GM18867 (cell line): ENCODE data around the gene ANKRD44.
"Not testable (repeated sequence)": the region's sequence is repeated elsewhere in the genome, so short reads cannot be mapped to it uniquely, and the experiment has no call there.

Source experiments
- ATAC-seq: cut with Tn5 transposase; IDR thresholded peaks from one replicate; pipeline ENCODE4 v1.9.1; 2021; ENCODE audit warnings: mild to moderate bottlenecking, moderate library complexity; ENCODE audit not compliant: unreplicated experiment

ANKRD44 gene

DNA sequence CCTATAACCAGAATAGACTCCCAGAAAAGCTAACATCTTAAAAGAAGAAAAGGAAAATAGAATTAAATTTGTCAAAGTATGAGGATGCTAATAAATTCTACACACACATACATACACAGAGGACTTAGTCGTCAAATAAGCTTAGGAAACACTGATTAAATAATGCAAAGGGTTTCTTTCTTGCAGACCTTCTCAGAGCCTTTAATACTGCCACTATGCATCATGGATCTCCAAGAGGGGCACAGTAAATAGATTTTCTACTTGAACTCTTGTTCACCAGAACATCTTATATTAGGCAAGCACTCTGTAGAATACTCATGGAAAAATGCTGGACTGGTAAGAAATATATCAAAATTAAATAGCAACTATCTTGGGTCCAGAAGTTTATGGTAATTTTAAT lies 69.4 kb downstream of the ANKRD44 start:
- no peak for ATAC-seq

DNA sequence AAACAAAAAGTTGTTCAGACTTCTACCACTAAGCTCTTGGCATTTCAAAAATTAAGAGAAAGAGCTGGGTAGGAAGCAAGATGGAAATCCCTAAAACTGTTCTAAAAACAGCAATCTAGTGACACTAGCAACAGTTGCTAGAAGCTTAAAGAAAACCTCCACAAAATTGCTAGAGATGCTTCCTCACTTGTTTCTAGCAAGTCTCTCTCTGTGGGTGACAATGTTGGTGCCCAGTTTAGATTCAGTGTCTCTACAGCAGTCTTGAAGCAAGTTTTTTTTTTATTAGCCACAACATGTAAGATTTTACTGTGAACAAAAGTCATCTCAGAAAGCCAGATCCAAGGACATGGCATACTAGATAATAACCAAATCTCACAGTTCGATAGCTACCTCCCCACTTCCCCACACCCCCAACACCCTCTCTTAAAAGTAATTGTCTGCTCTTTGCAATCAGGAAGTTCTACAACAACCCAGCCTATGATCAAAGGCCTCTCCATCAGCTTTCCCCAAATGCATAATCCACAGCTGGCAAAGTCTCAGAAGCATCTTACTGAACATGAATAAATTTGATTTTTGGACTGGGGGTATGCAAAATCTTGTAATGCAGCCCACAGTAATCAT lies 70.0 kb downstream of the ANKRD44 start:
- no peak for ATAC-seq

DNA sequence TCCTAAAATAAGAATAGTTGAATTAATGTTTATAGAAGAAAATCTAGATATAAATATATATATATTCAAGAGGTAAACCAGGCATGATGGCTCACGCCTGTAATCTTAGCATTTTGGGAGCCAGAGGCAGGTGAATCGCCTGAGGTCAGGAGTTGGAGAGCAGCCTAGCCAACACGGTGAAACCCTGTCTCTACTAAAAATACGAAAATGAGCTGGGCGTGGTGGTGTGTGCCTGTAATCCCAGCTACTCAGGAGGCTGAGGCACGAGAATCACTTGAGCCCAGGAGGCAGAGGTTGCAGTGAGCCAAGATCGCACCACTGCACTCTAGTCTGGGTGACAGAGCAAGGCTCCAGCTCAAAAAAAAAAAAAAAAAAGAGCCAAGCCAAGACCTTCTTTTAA lies 70.6 kb downstream of the ANKRD44 start:
- not testable (repeated sequence) for ATAC-seq

DNA sequence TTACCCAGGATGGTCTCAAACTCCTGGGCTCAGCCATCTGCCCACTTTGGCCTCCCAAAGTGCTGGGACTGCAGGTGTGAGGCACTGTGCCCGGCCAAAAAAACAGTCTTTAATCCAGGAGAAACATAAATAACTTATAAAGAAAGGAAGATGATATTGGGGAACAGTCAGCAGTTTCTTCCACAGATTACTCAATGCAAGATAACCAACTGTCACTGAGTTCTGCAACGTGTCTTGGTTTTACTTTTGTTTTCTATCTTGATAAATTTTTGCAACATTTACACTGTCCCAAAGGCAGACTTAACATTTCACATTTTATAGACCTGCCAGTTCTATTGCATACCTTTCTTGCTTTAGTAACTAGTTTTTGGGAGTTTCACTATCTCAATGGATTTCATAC lies 71.1 kb downstream of the ANKRD44 start:
- peak; percentile 78 for ATAC-seq

DNA sequence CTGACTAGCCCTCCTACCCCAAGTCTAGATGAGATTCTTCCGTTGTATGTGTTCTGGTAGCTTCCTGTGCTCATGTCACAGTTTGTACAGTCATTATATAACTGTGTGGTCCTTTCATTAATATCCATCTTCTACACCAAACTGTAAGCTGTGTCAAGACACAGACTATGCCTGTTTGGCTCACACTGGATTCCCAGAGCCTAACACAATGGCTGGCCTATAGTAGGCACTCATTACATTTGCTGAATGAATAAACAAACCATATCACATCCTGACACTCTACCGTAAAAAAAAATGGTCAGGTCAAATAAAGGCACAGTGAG lies 72.6 kb downstream of the ANKRD44 start:
- ATAC-seq, result peak; percentile 48

DNA sequence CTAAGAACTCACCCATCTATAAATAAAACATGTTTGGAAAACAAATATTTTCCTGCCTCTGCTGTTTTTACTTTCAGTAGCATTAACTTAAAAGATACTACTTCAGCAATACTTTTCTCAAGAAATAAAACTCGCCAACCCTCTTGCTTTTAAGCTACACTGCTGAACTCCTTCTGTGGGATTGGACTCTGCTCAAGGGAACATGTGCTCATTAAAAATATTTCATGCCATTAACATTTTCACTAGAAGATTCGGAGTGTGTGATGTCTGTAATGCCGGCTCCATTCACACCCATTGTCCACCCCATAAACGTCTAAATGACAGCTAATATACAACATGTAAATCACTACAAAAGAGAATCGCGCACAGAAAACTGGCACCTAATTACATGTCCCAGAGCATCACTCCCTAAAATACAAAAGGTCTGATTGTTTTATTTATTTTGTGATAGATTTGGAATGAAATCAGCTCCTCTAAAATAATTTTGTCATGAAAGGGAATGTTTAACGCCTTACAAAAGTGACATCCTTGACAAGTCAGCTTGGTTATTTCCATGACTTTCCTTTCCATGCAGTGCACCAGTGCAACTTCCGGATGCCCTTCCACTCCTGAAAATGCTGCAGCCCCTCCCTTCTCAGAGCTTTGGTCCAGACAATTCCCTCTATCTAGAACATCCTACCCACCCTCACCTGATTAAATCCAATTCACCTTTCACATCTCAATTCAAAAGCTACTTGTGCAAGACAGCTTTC lies 73.1 kb downstream of the ANKRD44 start:
- ATAC-seq, result no peak

DNA sequence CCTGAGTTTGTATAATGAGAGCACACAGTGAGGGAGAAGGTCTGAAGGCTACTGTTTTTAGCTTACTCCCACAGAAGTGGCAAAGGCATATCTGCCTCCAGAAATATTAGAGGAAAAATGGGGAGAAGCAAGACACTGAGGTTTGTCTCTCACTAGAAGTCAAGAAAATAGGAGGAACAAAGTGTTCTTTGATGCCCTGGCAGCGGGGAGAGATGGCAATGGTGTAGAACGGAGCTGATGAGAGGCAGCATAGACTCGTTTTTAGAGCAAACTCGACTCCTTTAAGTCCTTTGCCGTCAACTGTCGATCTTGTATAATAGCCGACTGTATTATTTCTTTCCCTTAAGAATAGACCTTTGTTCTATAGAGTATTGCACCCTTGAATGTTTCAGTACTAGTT lies 73.8 kb downstream of the ANKRD44 start:
- ATAC-seq, result no peak

DNA sequence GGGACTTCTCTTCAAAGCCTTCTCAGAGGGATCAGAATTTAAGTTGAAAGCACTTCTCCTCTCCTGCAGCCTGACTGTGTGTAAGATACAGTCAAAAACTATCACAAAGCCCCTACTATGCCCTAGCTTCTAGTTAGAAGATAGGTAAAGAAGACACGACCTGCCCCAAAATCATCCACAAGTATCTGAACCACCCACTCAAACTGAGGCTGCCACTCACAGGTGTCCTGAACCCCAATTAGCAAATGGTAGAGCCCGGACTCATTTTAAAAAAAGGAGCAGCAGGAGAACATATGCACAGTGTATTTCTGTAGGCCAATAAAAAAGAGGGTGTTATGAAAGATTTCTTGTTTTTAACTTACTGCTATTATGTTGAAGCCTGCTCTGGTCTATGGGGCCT lies 74.4 kb downstream of the ANKRD44 start:
- ATAC-seq, result no peak

DNA sequence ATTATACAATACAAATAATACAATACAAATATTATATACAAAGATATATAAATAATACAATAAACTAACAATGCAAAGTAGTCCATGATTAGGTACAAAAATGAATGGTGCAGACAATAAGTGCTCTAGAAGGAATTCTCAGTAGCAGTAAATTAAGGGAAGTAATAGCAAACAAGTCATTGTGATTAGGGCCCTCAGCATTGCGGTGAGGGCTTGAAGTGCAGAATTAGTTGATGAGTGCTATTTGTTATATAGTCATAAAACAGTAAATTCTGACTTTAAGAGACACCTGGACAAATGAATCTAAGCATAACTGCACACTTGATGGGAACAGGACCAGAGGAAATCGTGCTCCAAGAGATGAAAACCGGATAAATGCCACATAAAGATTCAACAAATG lies 74.9 kb downstream of the ANKRD44 start:
- no peak for ATAC-seq

DNA sequence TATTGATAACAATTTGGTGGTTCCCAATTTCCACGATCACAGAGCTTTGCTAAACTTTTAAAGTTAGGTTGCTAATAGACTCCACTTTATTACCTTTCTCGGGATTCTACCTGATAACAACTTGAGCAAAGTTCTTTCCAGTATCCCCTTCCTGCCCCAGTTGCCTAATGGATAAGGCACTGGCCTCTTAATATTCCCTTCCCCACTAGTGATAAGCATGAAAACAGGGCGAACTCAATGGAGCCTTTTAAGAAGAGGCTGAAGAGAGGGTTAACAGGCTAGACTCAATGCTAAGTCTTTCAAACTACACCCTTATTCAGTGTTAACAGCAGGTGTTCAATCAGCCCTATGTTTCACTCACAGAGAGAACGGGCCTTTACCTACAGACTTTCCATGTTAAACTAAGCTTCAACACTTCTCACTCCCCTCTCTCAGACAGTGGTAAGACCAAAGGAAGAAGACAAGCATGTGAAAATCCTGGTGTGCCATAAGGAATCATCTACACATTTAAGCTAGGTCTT lies 75.8 kb downstream of the ANKRD44 start:
- no peak for ATAC-seq

DNA sequence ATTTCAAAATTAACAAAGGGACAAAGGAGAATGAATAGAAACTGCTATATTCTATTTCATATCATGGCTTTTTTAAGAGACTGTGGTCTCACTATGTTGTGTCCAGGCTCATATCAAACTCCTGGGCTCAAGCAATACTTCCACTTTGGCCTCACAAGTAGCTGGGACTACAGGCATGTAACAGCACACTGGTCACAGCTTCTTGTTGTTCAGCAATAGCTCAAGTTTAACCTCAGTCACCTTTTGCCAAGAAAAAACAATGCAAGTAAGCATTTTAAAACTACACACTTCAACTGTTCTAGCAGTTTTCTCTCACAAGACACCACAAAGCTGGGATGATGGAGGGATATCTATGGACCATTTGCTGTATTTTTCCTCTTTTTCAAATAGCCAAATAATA lies 77.1 kb downstream of the ANKRD44 start:
- no peak for ATAC-seq

DNA sequence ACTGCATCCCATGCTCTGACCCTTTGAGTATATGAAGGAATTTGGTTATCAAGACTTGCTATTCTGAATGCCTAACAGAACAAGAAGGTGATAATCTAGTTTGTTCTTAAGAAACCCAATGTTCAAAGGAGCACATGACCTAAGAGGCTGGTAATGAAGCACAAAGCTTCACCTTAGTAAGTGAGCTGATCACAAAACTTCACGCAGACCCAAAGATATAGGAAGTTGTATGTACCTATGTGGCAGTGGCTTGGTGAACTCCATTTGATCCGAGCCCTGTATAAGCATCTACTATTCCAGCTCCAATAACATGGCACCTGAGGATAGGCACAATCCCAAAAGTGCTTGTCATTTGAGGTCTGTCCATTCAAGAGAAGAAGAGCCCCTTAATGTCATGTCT lies 78.6 kb downstream of the ANKRD44 start:
- no peak for ATAC-seq

DNA sequence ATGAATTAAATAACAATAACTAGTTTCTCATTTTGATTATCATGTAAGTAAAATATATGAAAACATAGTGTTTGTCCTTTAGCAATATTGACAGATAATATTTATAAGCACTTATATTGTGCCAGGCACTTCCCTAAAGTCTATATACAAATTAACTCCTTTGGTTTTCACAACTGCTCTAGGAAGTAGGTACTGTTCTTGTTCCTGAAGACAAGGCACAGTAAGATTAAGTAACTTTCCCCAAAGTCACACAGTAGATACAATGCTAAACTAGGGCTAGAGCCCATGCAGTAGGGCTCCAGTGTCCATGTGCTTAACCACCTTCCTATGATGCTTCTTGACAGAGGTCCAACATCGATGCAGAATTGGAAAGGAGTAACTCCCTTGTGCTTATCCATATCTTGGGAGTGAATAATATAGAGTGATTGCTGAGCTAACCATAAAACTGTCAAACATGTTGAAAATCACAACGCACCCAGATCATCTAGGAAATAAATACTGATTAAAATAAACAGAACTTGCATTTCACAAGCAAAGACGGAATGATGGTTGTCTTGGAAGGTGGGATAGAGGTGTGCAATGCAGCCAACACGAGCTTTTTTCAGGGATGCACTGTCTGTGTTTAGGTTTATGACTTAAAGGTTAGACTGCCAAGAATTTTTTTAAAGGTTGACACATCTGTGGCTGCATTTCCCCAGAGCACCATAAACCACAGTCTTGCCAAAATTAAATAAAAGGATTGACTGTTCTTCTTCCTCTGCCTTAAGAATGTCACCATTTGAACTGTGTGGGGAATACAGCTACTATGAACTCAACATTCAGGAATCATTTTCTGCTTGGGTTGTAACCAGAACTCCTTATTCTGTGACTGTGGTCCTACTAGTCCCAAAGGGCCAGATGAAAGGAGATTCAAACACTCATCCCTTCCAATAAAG lies 80.8 kb downstream of the ANKRD44 start:
- ATAC-seq, result no peak

DNA sequence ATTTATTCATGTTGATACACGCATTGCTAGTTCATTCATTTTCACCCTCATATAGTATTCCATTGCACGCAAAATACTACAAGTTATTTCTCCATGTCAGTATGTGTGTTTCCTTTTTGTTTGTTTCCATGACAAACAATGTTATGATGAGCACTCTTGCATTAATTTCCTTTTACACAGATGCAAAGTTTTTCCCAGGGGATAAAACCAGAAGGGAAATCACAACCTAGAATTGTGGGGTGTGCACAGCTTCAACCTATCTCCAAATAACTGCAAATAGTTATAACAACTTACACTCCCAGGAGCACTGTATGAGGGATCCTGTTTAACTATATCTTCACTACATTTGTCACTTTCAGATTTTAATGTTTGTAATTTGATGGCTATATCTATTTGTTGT lies 87.1 kb downstream of the ANKRD44 start:
- ATAC-seq, result no peak

DNA sequence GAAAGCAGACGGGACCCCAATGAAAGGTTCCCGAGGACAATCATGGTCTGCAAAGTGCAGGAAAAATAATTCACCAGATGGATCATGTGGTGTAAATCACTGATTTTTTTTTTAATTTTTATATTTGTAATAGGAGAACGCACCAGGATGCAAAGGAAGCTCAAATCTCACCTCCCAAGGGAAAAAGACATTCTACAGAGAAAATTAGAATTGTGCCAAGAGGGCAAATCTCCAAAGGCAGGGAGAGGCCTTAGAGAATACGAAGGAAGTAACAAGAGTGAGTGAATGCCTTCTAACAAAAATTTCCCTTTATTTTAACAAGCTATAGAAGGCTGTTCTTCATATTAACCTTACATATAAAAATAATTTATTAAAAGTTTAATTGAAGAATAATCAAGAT lies 90.9 kb downstream of the ANKRD44 start:
- ATAC-seq, result no peak

DNA sequence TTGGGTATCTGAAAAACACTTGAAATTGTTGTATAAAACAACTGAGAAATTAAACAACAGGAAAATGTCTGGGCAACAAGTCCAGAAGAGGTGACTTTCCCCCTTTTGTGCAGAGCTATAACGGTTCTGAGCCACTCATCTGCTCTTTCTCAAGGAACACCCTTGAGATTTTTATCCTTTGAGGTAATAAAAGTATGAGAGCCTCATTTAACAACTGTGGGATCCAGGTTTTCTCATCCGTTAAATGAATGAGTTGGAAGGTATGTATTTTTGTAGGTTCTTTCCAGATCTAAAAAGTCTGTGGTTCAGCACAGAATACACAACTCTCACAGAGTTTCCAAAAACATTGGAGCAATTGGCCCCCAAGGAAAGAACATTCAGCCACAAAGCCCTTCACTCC lies 93.0 kb downstream of the ANKRD44 start:
- ATAC-seq, result no peak

DNA sequence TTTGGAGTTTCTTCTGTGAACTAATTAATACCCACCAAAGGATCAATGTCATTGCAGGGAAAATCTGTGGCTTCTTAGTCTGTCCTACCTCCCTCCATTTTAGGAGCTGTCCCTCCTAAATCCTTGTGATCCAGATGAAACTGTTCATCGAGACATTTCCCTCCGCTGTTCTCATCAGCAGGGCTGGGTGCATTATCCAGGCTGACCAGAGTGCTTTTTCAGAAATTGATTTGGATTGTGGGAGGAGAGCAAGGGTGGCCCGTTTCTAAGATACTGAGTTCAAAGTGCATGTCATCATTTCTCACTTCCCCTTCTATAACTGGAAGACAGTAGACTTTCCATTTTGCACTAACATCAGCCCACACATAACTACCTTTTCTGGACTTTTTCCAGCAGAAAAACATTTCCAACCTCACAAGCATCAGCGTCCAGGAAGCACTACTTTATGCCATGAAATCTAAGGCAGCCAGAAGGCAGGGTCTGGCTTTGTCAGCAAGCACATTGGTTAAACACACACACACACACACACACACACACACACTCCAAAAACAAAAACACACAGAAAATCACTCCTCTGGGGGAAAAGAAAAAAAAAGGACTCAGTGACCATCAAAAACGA lies 94.1 kb downstream of the ANKRD44 start:
- ATAC-seq, result peak; percentile 70

DNA sequence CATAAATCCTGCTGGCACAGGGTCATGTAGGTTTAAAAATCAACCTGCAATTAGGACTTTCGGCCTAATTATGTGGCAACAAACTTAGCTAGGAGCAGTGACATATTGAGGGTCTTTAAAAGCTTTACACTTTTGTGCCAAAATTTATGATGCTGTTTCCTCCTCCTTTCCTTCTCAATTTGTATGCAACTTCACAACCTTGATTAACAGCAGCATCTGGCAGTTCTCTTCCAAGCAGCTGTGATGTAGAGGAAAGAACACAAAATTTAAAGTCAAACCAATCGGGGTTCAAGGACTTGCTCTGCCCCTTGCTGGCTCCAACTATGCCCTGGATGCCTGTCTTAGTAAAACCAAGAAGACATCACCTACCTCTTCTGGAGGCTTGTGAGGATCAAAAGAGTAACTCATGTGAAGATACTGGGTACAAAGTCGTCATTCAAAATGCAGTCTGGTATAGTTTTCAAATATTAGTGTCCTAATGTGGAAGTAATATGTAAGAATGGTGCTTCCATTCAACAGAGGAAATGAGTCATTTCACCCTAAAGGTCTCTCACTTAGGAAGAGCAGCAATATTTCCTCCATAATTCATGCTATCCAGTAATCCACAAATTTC lies 94.7 kb downstream of the ANKRD44 start:
- peak; percentile 45 for ATAC-seq

DNA sequence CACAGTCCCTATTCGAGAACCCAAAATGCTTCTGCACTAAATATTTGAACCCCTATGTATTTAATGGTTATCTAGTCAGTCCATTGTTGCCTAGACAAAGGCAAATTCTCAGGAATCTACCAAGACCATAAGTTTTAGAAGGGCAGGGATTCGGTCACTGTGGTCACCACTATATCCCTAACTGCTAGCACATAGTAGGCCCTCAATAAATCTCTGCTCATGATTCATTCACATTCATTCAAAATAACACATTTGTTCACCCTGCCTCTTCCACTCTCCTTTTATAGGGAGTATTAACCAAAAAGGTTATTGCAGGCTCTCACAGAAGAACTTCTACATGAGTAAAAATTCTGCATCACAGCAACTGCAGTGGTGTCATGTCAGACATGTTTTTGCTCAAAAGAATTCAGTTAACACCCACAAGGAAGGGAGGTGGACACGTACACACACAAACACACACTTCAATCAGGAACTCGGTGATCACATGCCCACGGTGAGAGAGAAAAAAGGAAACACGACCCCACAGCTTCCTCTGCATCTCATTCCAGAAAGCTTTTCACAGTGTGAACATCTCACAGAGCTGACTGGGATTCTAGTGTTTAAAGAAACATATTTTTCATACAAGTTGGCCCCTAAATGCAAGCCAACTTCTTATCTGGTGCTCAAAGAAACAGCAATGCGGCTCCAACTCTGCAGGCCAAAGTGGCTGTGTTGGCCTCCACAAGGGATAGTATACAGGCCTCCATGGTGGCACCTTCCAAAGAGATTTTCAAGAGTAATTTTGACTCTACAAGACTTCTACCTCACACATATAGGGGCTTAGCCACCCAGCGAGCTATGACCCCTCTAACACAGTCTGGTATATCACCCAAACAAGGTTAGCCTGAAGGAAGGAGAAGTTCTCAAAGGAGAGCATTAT lies 98.0 kb downstream of the ANKRD44 start:
- ATAC-seq, result no peak

DNA sequence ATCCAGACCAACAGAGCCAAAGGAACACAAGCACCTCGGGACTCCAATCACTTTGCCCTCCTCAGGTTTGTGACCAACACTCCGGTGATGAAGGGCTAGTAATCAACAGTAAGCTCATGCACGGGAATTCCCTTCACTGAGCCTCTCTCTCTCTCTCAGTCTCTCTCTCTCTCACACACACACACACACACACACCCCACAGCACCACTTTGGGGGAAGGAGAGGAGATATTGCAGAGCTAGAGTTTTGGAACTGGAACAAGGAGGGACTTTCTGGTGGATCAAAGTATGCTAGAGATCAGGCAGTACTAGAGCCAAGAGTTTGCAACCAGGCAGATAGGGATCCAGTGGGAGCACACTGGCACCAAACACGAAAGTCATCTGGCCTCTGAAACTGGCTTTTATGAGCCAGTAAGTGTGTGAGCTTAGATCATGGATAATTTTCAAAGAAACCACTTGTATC lies 98.7 kb downstream of the ANKRD44 start:
- no peak for ATAC-seq
